ENCODE measurements around the gene GABBR1.

Gene GABBR1

GRCh38 chr6:29524444-29525310 lies 108.3 kb downstream of the GABBR1 start:
- peaks cover 22% of the 10 kb centered on the region for H3K9me3 ChIP-seq (ENCODE audit: control insufficient read depth, insufficient read depth, low read depth, low read length)
- no peak overlapping the region for H3K4me3 ChIP-seq (ENCODE audit: low read depth, low read length)
- no peaks in the 10 kb centered on the region for H3K36me3 ChIP-seq (ENCODE audit: control insufficient read depth, insufficient read depth, low read length)
- no peak overlapping the region; the same call in 1 of the 2 replicates for H3K27ac ChIP-seq (ENCODE audit: low read depth, low read length)
- no peak overlapping the region for H3K9ac ChIP-seq (ENCODE audit: low read length)
- no peaks in the 10 kb centered on the region for H3K27me3 ChIP-seq (ENCODE audit: control insufficient read depth, insufficient read depth, low read length)
- H3K4me1 ChIP-seq (ENCODE audit: control insufficient read depth, insufficient read depth, low read length) = peaks cover 11% of the 10 kb centered on the region; the same call in 1 of the 2 replicates

GRCh38 chr6:29524044-29524443 lies 108.9 kb downstream of the GABBR1 start:
- Histone ChIP-seq H3K4me1 (ENCODE audit: control insufficient read depth, insufficient read depth, low read length) (peaks cover 11% of the 10 kb centered on the region; the same call in 1 of the 2 replicates), H3K9me3 (ENCODE audit: control insufficient read depth, insufficient read depth, low read depth, low read length) (peaks cover 22% of the 10 kb centered on the region), H3K27ac (ENCODE audit: low read depth, low read length) (no peak overlapping the region), H3K9ac (ENCODE audit: low read length) (no peak overlapping the region), H3K4me3 (ENCODE audit: low read depth, low read length) (no peak overlapping the region), H3K27me3 (ENCODE audit: control insufficient read depth, insufficient read depth, low read length) (no peaks in the 10 kb centered on the region), H3K36me3 (ENCODE audit: control insufficient read depth, insufficient read depth, low read length) (no peaks in the 10 kb centered on the region)

GRCh38 chr6:29522227-29522626 lies 110.8 kb downstream of the GABBR1 start:
- Histone ChIP-seq H3K27ac (ENCODE audit: low read depth, low read length) (no peak overlapping the region), H3K27me3 (ENCODE audit: control insufficient read depth, insufficient read depth, low read length) (no peaks in the 10 kb centered on the region), H3K9ac (ENCODE audit: low read length) (no peak overlapping the region), H3K36me3 (ENCODE audit: control insufficient read depth, insufficient read depth, low read length) (no peaks in the 10 kb centered on the region), H3K4me1 (ENCODE audit: control insufficient read depth, insufficient read depth, low read length) (peaks cover 11% of the 10 kb centered on the region; the same call in 1 of the 2 replicates), H3K9me3 (ENCODE audit: control insufficient read depth, insufficient read depth, low read depth, low read length) (peaks cover 22% of the 10 kb centered on the region), H3K4me3 (ENCODE audit: low read depth, low read length) (no peak overlapping the region)

- no peaks in the 10 kb centered on the region for H3K27me3 ChIP-seq (ENCODE audit: control insufficient read depth, insufficient read depth, low read length)
- no peak overlapping the region for H3K4me3 ChIP-seq (ENCODE audit: low read depth, low read length)
- no peak overlapping the region for H3K27ac ChIP-seq (ENCODE audit: low read depth, low read length)
- H3K9me3 ChIP-seq (ENCODE audit: control insufficient read depth, insufficient read depth, low read depth, low read length) = peaks cover 22% of the 10 kb centered on the region
- H3K4me1 ChIP-seq (ENCODE audit: control insufficient read depth, insufficient read depth, low read length) = peaks cover 11% of the 10 kb centered on the region; the same call in 1 of the 2 replicates
- H3K9ac ChIP-seq (ENCODE audit: low read length) = no peak overlapping the region
- no peaks in the 10 kb centered on the region for H3K36me3 ChIP-seq (ENCODE audit: control insufficient read depth, insufficient read depth, low read length)
Observed at GRCh38 chr6:29521006-29521680, 111.8 kb downstream of the GABBR1 start.

- H3K36me3 ChIP-seq (ENCODE audit: control insufficient read depth, insufficient read depth, low read length) = no peaks in the 10 kb centered on the region
- peaks cover 22% of the 10 kb centered on the region for H3K9me3 ChIP-seq (ENCODE audit: control insufficient read depth, insufficient read depth, low read depth, low read length)
- H3K9ac ChIP-seq (ENCODE audit: low read length) = no peak overlapping the region
- H3K4me1 ChIP-seq (ENCODE audit: control insufficient read depth, insufficient read depth, low read length) = peaks cover 8% of the 10 kb centered on the region; the same call in 1 of the 2 replicates
- H3K27ac ChIP-seq (ENCODE audit: low read depth, low read length) = no peak overlapping the region
- no peak overlapping the region for H3K4me3 ChIP-seq (ENCODE audit: low read depth, low read length)
- no peaks in the 10 kb centered on the region for H3K27me3 ChIP-seq (ENCODE audit: control insufficient read depth, insufficient read depth, low read length)
Observed at GRCh38 chr6:29520232-29520631, 112.8 kb downstream of the GABBR1 start.

- peaks cover under 1% of the 10 kb centered on the region; the same call in 1 of the 2 replicates for H3K4me1 ChIP-seq (ENCODE audit: control insufficient read depth, insufficient read depth, low read length)
Observed at GRCh38 chr6:29519291-29520010, 113.5 kb downstream of the GABBR1 start.

GRCh38 chr6:29517728-29518440 lies 115.1 kb downstream of the GABBR1 start:
- Histone ChIP-seq H3K36me3 (ENCODE audit: control insufficient read depth, insufficient read depth, low read length) (no peaks in the 10 kb centered on the region), H3K9me3 (ENCODE audit: control insufficient read depth, insufficient read depth, low read depth, low read length) (peaks cover 9% of the 10 kb centered on the region), H3K4me3 (ENCODE audit: low read depth, low read length) (no peak overlapping the region), H3K9ac (ENCODE audit: low read length) (no peak overlapping the region), H3K27me3 (ENCODE audit: control insufficient read depth, insufficient read depth, low read length) (no peaks in the 10 kb centered on the region), H3K27ac (ENCODE audit: low read depth, low read length) (no peak overlapping the region), H3K4me1 (ENCODE audit: control insufficient read depth, insufficient read depth, low read length) (no peaks in the 10 kb centered on the region)

More at GRCh38 chr6:29519291-29520010, 113.5 kb downstream of the GABBR1 start:
- H3K9ac ChIP-seq (ENCODE audit: low read length) = no peak overlapping the region
- no peaks in the 10 kb centered on the region for H3K27me3 ChIP-seq (ENCODE audit: control insufficient read depth, insufficient read depth, low read length)
- no peak overlapping the region for H3K4me3 ChIP-seq (ENCODE audit: low read depth, low read length)
- H3K27ac ChIP-seq (ENCODE audit: low read depth, low read length) = no peak overlapping the region
- peaks cover 19% of the 10 kb centered on the region for H3K9me3 ChIP-seq (ENCODE audit: control insufficient read depth, insufficient read depth, low read depth, low read length)
- no peaks in the 10 kb centered on the region for H3K36me3 ChIP-seq (ENCODE audit: control insufficient read depth, insufficient read depth, low read length)

- Histone ChIP-seq H3K9me3 (ENCODE audit: control insufficient read depth, insufficient read depth, low read depth, low read length) (peaks cover 5% of the 10 kb centered on the region), H3K4me1 (ENCODE audit: control insufficient read depth, insufficient read depth, low read length) (no peaks in the 10 kb centered on the region), H3K27me3 (ENCODE audit: control insufficient read depth, insufficient read depth, low read length) (no peaks in the 10 kb centered on the region), H3K9ac (ENCODE audit: low read length) (no peak overlapping the region), H3K27ac (ENCODE audit: low read depth, low read length) (no peak overlapping the region), H3K4me3 (ENCODE audit: low read depth, low read length) (no peak overlapping the region), H3K36me3 (ENCODE audit: control insufficient read depth, insufficient read depth, low read length) (no peaks in the 10 kb centered on the region)
Observed at GRCh38 chr6:29517245-29517644, 115.7 kb downstream of the GABBR1 start.

- Histone ChIP-seq H3K4me1 (ENCODE audit: control insufficient read depth, insufficient read depth, low read length) (no peaks in the 10 kb centered on the region), H3K9ac (ENCODE audit: low read length) (no peak overlapping the region), H3K36me3 (ENCODE audit: control insufficient read depth, insufficient read depth, low read length) (no peaks in the 10 kb centered on the region), H3K27ac (ENCODE audit: low read depth, low read length) (no peak overlapping the region), H3K4me3 (ENCODE audit: low read depth, low read length) (no peak overlapping the region), H3K27me3 (ENCODE audit: control insufficient read depth, insufficient read depth, low read length) (no peaks in the 10 kb centered on the region), H3K9me3 (ENCODE audit: control insufficient read depth, insufficient read depth, low read depth, low read length) (peaks cover 2% of the 10 kb centered on the region)
Observed at GRCh38 chr6:29516108-29516507, 116.9 kb downstream of the GABBR1 start.

GRCh38 chr6:29510746-29511300 lies 122.2 kb downstream of the GABBR1 start:
- H3K36me3 ChIP-seq (ENCODE audit: control insufficient read depth, insufficient read depth, low read length) = no peaks in the 10 kb centered on the region
- H3K4me3 ChIP-seq (ENCODE audit: low read depth, low read length) = no peak overlapping the region
- H3K9ac ChIP-seq (ENCODE audit: low read length) = no peak overlapping the region
- no peaks in the 10 kb centered on the region for H3K27me3 ChIP-seq (ENCODE audit: control insufficient read depth, insufficient read depth, low read length)
- H3K9me3 ChIP-seq (ENCODE audit: control insufficient read depth, insufficient read depth, low read depth, low read length) = no peaks in the 10 kb centered on the region; the same call in 1 of the 2 replicates
- peaks cover 3% of the 10 kb centered on the region; the same call in 1 of the 2 replicates for H3K4me1 ChIP-seq (ENCODE audit: control insufficient read depth, insufficient read depth, low read length)
- no peak overlapping the region for H3K27ac ChIP-seq (ENCODE audit: low read depth, low read length)

All from HUES6 (cell line).